Tibial artery (tissue), 4 donors: Measurements from ENCODE around the gene MSRB1.

Experiments
- DNase-seq, 2 donors: peaks; one replicate each; pipeline ENCODE4 v3.0.0-alpha.2; 2019
- H3K27ac ChIP-seq, 2 donors: fragments of 200-600 bp; sonication (generic) in 1 of 2; 1 replicate in 1 of 2; 2 replicates in 1 of 2; pipeline ENCODE4 v1.5.1; 2018 to 2019; ENCODE audit warnings: mild to moderate bottlenecking in 1 of 2
- H3K27me3 ChIP-seq, 2 donors: fragments of 200-600 bp; sonication (generic) in 1 of 2; one replicate each; pipeline versions ENCODE4 v1.5.1 to v1.6.0; 2016 to 2019
- H3K36me3 ChIP-seq, 3 donors: fragments of 200-600 bp; sonication (generic) in 2 of 3; one replicate each; pipeline ENCODE4 v1.5.1; 2016 to 2019; ENCODE audit warnings: mild to moderate bottlenecking in 2 of 3
- H3K4me1 ChIP-seq, 4 donors: fragments of 200-600 bp; sonication (generic) in 2 of 4; 1 replicate in 3 of 4; 2 replicates in 1 of 4; pipeline ENCODE4 v1.5.1; 2016 to 2019
- H3K4me3 ChIP-seq, 2 donors: fragments of 200-600 bp; sonication (generic) in 1 of 2; 1 replicate in 1 of 2; 2 replicates in 1 of 2; pipeline ENCODE4 v1.5.1; 2018 to 2019; ENCODE audit warnings: mild to moderate bottlenecking in 2 of 2
- H3K9me3 ChIP-seq, 3 donors: fragments of 200-600 bp; sonication (generic) in 1 of 3; one replicate each; pipeline ENCODE4 v1.5.1; 2016 to 2019
- CTCF ChIP-seq, 2 experiments: fragments of 200-600 bp in 1 of 2; fragments of 450-650 bp in 1 of 2; IDR thresholded peaks; one replicate each; pipeline ENCODE4 v1.5.1; 2017 to 2019; ENCODE audit warnings: antibody characterized with exemption in 2 of 2, mild to moderate bottlenecking in 1 of 2, moderate library complexity in 1 of 2
- intact Hi-C: fragments of 100-400 bp; cut with DNase I; formaldehyde crosslinking; loops from one replicate; pipeline ENCODE4 v1.15.0; 2023; ENCODE audit warnings: low total_unique reads

MSRB1 gene

GRCh38 chr16:1915732-1916639, 27.0 kb downstream of the MSRB1 start:
- intact Hi-C loops, result no loop called here
- TF ChIP-seq CTCF (IDR thresholded peaks at IDR 0.05), result no peak
- H3K9me3 ChIP-seq, result no peaks in the 10 kb centered on the region
- H3K4me1 ChIP-seq, result peaks cover 0 to 14% (median 4%) of the 10 kb centered on the region in 4 donors
- peaks cover 0 to 89% of the 10 kb centered on the region in 2 donors for H3K27me3 ChIP-seq
- H3K27ac ChIP-seq, result no peak overlapping the region
- no peaks in the 10 kb centered on the region for H3K36me3 ChIP-seq
- no peak for DNase-seq
- H3K4me3 ChIP-seq, result no peak overlapping the region

- Histone ChIP-seq H3K27ac (no peak overlapping the region), H3K9me3 (no peaks in the 10 kb centered on the region), H3K4me3 (no peak overlapping the region), H3K4me1 (peaks cover 0 to 14% (median 4%) of the 10 kb centered on the region in 4 donors), H3K27me3 (peaks cover 0 to 84% of the 10 kb centered on the region in 2 donors), H3K36me3 (no peaks in the 10 kb centered on the region)
- no peak for DNase-seq
- intact Hi-C loops, result no loop called here
- TF ChIP-seq CTCF (IDR thresholded peaks at IDR 0.05), result no peak
These were observed 28.0 kb downstream of the MSRB1 start for GRCh38 chr16:1914988-1915387.

- no peak for DNase-seq
- no peak overlapping the region for H3K4me3 ChIP-seq
- intact Hi-C loops, result no loop called here
- TF ChIP-seq CTCF (IDR thresholded peaks at IDR 0.05), result no peak
- H3K9me3 ChIP-seq, result no peaks in the 10 kb centered on the region
- H3K4me1 ChIP-seq, result peaks cover 0 to 14% (median 4%) of the 10 kb centered on the region in 4 donors
- peaks cover 0 to 84% of the 10 kb centered on the region in 2 donors for H3K27me3 ChIP-seq
- H3K27ac ChIP-seq, result no peak overlapping the region
- no peaks in the 10 kb centered on the region for H3K36me3 ChIP-seq
These were observed 28.9 kb downstream of the MSRB1 start for GRCh38 chr16:1914084-1914608.

- peaks cover 0 to 84% of the 10 kb centered on the region in 2 donors for H3K27me3 ChIP-seq
These were observed 29.5 kb downstream of the MSRB1 start for GRCh38 chr16:1913327-1914083.

GRCh38 chr16:1912215-1912543, 30.8 kb downstream of the MSRB1 start:
- Histone ChIP-seq H3K27ac (no peak overlapping the region), H3K4me3 (no peak overlapping the region), H3K9me3 (no peaks in the 10 kb centered on the region), H3K4me1 (no peaks in the 10 kb centered on the region), H3K27me3 (peaks cover 0 to 86% of the 10 kb centered on the region in 2 donors), H3K36me3 (no peaks in the 10 kb centered on the region)
- intact Hi-C loops, result no loop called here
- no peak for TF ChIP-seq CTCF (IDR thresholded peaks at IDR 0.05)
- DNase-seq, result no peak

More at GRCh38 chr16:1913327-1914083, 29.5 kb downstream of the MSRB1 start:
- Histone ChIP-seq H3K27ac (no peak overlapping the region), H3K9me3 (no peaks in the 10 kb centered on the region), H3K4me3 (no peak overlapping the region), H3K36me3 (no peaks in the 10 kb centered on the region), H3K4me1 (peaks cover 0 to 10% (median 2%) of the 10 kb centered on the region in 4 donors)
- no peak for TF ChIP-seq CTCF (IDR thresholded peaks at IDR 0.05)
- intact Hi-C loops, result no loop called here
- DNase-seq, result no peak
